Thyroid gland (tissue), 4 donors: Measurements from ENCODE around the gene MON1A.

Source experiments
- CTCF ChIP-seq, 6 experiments: fragments of 200-600 bp in 3 of 6; fragments of 450-650 bp in 3 of 6; sonication (generic) in 3 of 6; IDR thresholded peaks; one replicate each; pipeline ENCODE4 v1.5.1; 2016 to 2019; ENCODE audit warnings: antibody characterized with exemption in 6 of 6, mild to moderate bottlenecking in 2 of 6, inconsistent platforms in 1 of 6, moderate library complexity in 1 of 6
- POLR2A ChIP-seq, 2 donors: fragments of 450-650 bp; IDR thresholded peaks; one replicate each; pipeline ENCODE4 v1.6.1; 2017; ENCODE audit warnings: antibody characterized with exemption in 2 of 2, mild to moderate bottlenecking in 2 of 2, moderate library complexity in 1 of 2

DNA sequence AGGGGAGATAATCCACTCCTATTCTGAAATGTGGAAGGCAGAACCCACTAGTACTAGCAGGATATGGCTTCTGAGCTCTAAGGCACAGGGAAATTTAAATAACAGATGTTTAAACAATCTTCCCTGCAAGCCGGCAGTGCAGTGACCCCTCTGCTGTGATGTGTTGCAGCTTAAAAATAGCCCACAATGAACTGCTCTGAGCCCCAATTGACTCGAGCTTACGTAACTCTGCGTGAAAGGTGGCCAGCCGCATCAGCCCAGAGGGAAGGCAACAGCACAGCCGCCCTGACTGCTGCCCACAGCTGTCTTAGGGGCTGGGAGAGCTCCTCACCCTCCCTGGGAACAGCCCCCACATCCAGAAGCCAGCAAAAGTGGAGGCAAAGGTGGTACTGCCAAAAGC lies 47.4 kb downstream of the MON1A start:
- TF ChIP-seq CTCF (IDR thresholded peaks at IDR 0.05) (no peak), POLR2A (IDR thresholded peaks at IDR 0.05) (no peak)
